Sigmoid colon (tissue), 7 donors: ENCODE measurements around the gene TMPO. TPM values are rescaled to one million over a fixed set of nuclear protein-coding genes. Genes with fewer than 3 reads are reported as not detected.

Experiments
- DNase-seq: peaks from one replicate; pipeline ENCODE4 v3.0.0-alpha.2; 2019
- H3K27ac ChIP-seq, 4 donors: fragments of 200-600 bp; sonication (generic); one replicate each; pipeline ENCODE4 v1.5.1; 2016 to 2019; ENCODE audit warnings: mild to moderate bottlenecking in 1 of 4
- H3K27me3 ChIP-seq, 3 donors: fragments of 200-600 bp; sonication (generic); one replicate each; pipeline ENCODE4 v1.5.1; 2019; ENCODE audit warnings: mild to moderate bottlenecking in 1 of 3
- H3K36me3 ChIP-seq, 4 donors: fragments of 200-600 bp; sonication (generic); one replicate each; pipeline ENCODE4 v1.5.1; 2016 to 2019
- H3K4me1 ChIP-seq, 4 donors: fragments of 200-600 bp; sonication (generic); one replicate each; pipeline ENCODE4 v1.5.1; 2017 to 2019
- H3K4me3 ChIP-seq, 4 donors: fragments of 200-600 bp; sonication (generic); one replicate each; pipeline ENCODE4 v1.5.1; 2017 to 2019; ENCODE audit warnings: mild to moderate bottlenecking in 2 of 4, moderate library complexity in 1 of 4
- H3K9me3 ChIP-seq, 4 donors: fragments of 200-600 bp in 3 of 4; sonication (generic) in 3 of 4; one replicate each; pipeline versions ENCODE4 v1.5.1 to v1.6.1; 2013 to 2019
- EP300 ChIP-seq, 4 donors: sonication (generic); formaldehyde crosslinking; IDR thresholded peaks; one replicate each; pipeline ENCODE4 v1.6.1; 2017; ENCODE audit warnings: antibody characterized with exemption in 4 of 4
- POLR2A ChIP-seq, 2 donors: fragments of 450-650 bp; IDR thresholded peaks; one replicate each; pipeline ENCODE4 v1.6.1; 2016; ENCODE audit warnings: antibody characterized with exemption in 2 of 2, mild to moderate bottlenecking in 2 of 2, moderate library complexity in 2 of 2
- POLR2AphosphoS5 ChIP-seq, 4 donors: sonication (generic); formaldehyde crosslinking; IDR thresholded peaks; one replicate each; pipeline ENCODE4 v1.6.1; 2017; ENCODE audit warnings: antibody characterized with exemption in 4 of 4
- WGBS, 2 donors: extraction: QIAGEN DNeasy Blood & Tissue Kit; methylation state at CpG; one replicate each; pipeline ENCODE4 v1.1.7; 2013; 5-methylcytosine and 5-hydroxymethylcytosine counted together
- intact Hi-C: fragments of 100-400 bp; cut with DNase I; formaldehyde crosslinking; loops from one replicate; pipeline ENCODE4 v1.15.1; 2023
- polyA plus RNA-seq, 3 donors: library from polyadenylated mRNA; stranded (reverse); fragments of 200-250 nt; gene quantifications; one replicate each; pipeline ENCODE4 v1.2.3, GENCODE V29; 2013
- total RNA-seq, 4 donors: library from RNA; depleted of rRNA; stranded (reverse); fragments of >200 nt; gene quantifications; one replicate each; pipeline ENCODE4 v1.1.0, GENCODE V29; 2016
- TF ChIP-seq, protein P1 (sequence below), 4 experiments: fragments of 450-650 bp in 3 of 4; fragments of 200-600 bp in 1 of 4; IDR thresholded peaks; one replicate each; pipeline ENCODE4 v1.5.1; 2016 to 2019; ENCODE audit warnings: antibody characterized with exemption in 4 of 4, mild to moderate bottlenecking in 3 of 4, moderate library complexity in 2 of 4
- donor health status: healthy with polysubstance abuse.
- donor health status: Bipolar disorder and iron deficiency.
- donor health status: healthy.

Gene TMPO
- total and polyA plus RNA-seq, 7 donors = 22.8 to 56.5 (median 47.4) TPM

DNA sequence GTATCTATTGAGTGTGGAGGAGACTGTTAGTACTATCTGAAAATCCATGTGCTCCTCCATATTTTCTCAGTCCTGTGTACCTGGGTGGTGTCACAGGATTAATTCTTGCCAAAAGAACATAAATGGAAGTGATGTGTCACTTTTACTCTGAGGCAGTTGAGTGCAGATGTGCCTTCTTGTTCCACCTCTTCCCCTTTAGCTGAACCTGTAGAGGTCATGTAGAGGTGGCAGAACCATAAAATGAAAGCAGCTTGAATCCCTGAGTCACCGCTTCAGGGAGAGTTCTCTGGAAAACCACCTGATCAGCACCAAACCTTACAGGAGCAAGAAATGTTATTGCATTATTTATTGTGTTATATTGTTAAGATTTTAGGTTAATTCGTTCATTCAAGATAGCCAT lies 63.4 kb downstream of the TMPO start:
- TF ChIP-seq, protein P1, sequence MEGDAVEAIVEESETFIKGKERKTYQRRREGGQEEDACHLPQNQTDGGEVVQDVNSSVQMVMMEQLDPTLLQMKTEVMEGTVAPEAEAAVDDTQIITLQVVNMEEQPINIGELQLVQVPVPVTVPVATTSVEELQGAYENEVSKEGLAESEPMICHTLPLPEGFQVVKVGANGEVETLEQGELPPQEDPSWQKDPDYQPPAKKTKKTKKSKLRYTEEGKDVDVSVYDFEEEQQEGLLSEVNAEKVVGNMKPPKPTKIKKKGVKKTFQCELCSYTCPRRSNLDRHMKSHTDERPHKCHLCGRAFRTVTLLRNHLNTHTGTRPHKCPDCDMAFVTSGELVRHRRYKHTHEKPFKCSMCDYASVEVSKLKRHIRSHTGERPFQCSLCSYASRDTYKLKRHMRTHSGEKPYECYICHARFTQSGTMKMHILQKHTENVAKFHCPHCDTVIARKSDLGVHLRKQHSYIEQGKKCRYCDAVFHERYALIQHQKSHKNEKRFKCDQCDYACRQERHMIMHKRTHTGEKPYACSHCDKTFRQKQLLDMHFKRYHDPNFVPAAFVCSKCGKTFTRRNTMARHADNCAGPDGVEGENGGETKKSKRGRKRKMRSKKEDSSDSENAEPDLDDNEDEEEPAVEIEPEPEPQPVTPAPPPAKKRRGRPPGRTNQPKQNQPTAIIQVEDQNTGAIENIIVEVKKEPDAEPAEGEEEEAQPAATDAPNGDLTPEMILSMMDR (IDR thresholded peaks at IDR 0.05) = no peak
- TF ChIP-seq EP300 (IDR thresholded peaks at IDR 0.05) (no peak), POLR2A (IDR thresholded peaks at IDR 0.05) (no peak), POLR2AphosphoS5 (IDR thresholded peaks at IDR 0.05) (no peak)
- H3K9me3 ChIP-seq = no peaks in the 10 kb centered on the region
- DNase-seq = no peak
- H3K36me3 ChIP-seq = no peaks in the 10 kb centered on the region
- 34 to 71% methylated on average over 2 of the region's 2 CpGs for WGBS, 2 donors
- H3K4me1 ChIP-seq = no peaks in the 10 kb centered on the region
- H3K4me3 ChIP-seq = no peak overlapping the region
- H3K27ac ChIP-seq = no peak overlapping the region
- no peaks in the 10 kb centered on the region for H3K27me3 ChIP-seq
- intact Hi-C loops = no loop called here

DNA sequence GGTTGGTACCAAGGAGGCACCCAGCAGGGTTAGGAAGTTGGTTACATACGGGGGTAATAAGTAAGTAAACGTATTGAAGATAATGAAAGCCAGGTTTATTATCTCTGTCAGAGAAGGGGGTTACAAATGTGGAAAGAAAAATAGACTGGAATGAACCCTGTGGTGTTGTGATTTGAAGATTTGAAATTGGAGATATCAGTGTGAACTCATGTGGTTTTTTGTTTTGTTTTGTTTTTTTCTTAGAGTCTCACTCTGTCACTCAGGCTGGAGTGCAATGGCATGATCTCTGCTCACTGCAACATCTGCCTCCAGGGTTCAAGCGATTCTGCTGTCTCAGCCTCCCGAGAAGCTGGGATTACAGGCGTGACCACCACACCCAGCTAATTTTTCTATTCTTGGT lies 64.0 kb downstream of the TMPO start:
- no peaks in the 10 kb centered on the region for H3K9me3 ChIP-seq
- no peaks in the 10 kb centered on the region for H3K4me1 ChIP-seq
- DNase-seq = no peak
- no peaks in the 10 kb centered on the region for H3K36me3 ChIP-seq
- no peak overlapping the region for H3K27ac ChIP-seq
- H3K4me3 ChIP-seq = no peak overlapping the region
- TF ChIP-seq POLR2A (IDR thresholded peaks at IDR 0.05) = no peak
- no peak for TF ChIP-seq EP300 (IDR thresholded peaks at IDR 0.05)
- TF ChIP-seq, protein P1 (IDR thresholded peaks at IDR 0.05) = no peak
- TF ChIP-seq POLR2AphosphoS5 (IDR thresholded peaks at IDR 0.05) = no peak
- 71 to 85% methylated on average over 5 of the region's 5 CpGs for WGBS, 2 donors
- H3K27me3 ChIP-seq = no peaks in the 10 kb centered on the region
- intact Hi-C loops = no loop called here

DNA sequence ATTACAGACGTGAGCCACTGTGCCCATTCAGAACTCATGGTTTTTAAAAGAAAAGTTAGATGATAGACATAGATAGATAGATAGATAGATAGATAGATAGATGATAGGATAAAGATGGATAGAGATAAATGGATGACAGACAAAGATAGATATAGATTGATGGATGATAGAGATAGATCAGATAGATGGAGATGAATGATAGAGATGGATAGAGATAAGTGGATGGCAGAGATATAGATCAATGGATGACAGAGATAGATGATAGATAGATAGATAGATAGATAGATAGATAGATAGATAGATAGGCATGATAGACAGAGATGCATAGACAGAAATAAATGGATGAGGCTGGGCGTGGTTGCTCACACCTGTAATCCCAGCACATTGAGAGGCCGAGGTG lies 64.4 kb downstream of the TMPO start:
- Histone ChIP-seq H3K9me3 (no peaks in the 10 kb centered on the region), H3K36me3 (no peaks in the 10 kb centered on the region), H3K4me3 (no peak overlapping the region), H3K27me3 (no peaks in the 10 kb centered on the region), H3K4me1 (no peaks in the 10 kb centered on the region), H3K27ac (no peak overlapping the region)
- intact Hi-C loops = no loop called here
- TF ChIP-seq, protein P1 (IDR thresholded peaks at IDR 0.05) = no peak
- TF ChIP-seq EP300 (IDR thresholded peaks at IDR 0.05) (no peak), POLR2A (IDR thresholded peaks at IDR 0.05) (no peak), POLR2AphosphoS5 (IDR thresholded peaks at IDR 0.05) (no peak)
- no peak for DNase-seq
- 90 to 95% methylated on average over 3 of the region's 3 CpGs for WGBS, 2 donors

DNA sequence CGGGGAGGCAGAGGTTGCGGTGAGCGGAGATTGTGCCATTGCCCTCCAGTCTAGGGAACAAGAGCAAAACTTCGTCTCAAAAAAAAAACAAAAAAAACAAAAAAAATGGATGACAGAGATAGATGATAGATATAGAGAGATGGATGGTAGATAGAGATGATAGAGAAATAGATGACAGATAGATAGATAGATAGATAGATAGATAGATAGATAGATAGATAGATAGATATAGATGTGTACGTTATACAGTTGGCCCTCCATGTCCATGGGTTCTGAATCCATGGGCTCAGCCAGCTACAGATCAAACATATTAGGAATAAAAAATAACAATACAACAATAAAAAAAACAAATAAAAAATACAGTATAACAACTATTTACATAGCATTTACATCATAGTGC lies 65.3 kb downstream of the TMPO start:
- intact Hi-C loops = no loop called here
- Histone ChIP-seq H3K4me1 (no peaks in the 10 kb centered on the region), H3K9me3 (no peaks in the 10 kb centered on the region), H3K27me3 (no peaks in the 10 kb centered on the region), H3K36me3 (no peaks in the 10 kb centered on the region), H3K4me3 (no peak overlapping the region), H3K27ac (no peak overlapping the region)
- TF ChIP-seq EP300 (IDR thresholded peaks at IDR 0.05) (no peak), POLR2AphosphoS5 (IDR thresholded peaks at IDR 0.05) (no peak), POLR2A (IDR thresholded peaks at IDR 0.05) (no peak)
- TF ChIP-seq, protein P1 (IDR thresholded peaks at IDR 0.05) = no peak
- no peak for DNase-seq
- WGBS, 2 donors = 97 to 98% methylated on average over 5 of the region's 5 CpGs

DNA sequence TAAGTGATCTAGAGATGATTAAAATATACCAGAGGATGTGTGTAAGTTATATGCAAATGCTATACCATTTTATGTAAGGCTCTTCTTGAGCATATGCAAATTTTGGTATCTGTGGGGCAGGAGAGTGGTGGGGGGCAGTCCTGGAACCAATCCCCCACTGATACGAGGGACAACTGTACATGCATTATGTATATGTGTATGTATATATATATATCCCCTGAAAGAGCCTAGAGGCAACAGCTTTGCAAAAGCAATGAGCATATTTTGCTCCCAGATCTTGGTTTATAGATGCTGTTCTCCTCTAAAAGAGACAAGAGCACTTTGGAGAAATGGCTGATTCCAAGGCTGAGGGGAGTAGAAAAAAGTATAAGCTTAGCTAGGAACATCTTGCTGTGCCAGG lies 65.7 kb downstream of the TMPO start:
- intact Hi-C loops = no loop called here
- no peaks in the 10 kb centered on the region for H3K9me3 ChIP-seq
- H3K4me3 ChIP-seq = no peak overlapping the region
- no peaks in the 10 kb centered on the region for H3K4me1 ChIP-seq
- TF ChIP-seq POLR2A (IDR thresholded peaks at IDR 0.05) (no peak), POLR2AphosphoS5 (IDR thresholded peaks at IDR 0.05) (no peak), EP300 (IDR thresholded peaks at IDR 0.05) (no peak)
- TF ChIP-seq, protein P1 (IDR thresholded peaks at IDR 0.05) = no peak
- H3K36me3 ChIP-seq = no peaks in the 10 kb centered on the region
- no peak for DNase-seq
- no peaks in the 10 kb centered on the region for H3K27me3 ChIP-seq
- H3K27ac ChIP-seq = no peak overlapping the region
- 85 to 88% methylated on average over 1 of the region's 1 CpG for WGBS, 2 donors
